ENCODE measurements around the gene LEUTX.
A peak's percentile ranks its signal among the peaks of the same experiment; 100 is the strongest.
"Not testable (repeated sequence)": the region's sequence is repeated elsewhere in the genome, so short reads cannot be mapped to it uniquely, and the experiment has no call there.

LEUTX gene

DNA sequence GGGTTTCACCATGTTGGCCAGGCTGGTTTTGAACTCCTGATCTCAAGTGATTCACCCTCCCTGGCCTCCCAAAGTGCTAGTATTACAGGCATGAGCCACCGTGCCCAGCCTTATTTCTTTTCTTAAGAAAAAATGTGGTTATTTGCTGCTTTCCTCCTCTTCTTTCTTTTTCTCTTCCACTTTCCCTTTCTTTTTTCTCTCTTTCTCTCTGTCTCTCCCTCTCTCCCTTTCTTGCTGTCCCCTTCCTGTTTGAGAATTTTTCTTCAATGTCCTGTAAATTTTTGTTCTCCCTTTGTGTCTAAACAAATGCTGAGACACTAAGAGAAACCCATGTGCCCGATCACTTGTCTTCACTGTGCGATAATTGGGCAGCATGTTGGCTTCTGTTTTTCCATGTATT, 2.2 kb downstream of the LEUTX start:
- no peak for DNase-seq (ENCODE audit: low spot score)

DNA sequence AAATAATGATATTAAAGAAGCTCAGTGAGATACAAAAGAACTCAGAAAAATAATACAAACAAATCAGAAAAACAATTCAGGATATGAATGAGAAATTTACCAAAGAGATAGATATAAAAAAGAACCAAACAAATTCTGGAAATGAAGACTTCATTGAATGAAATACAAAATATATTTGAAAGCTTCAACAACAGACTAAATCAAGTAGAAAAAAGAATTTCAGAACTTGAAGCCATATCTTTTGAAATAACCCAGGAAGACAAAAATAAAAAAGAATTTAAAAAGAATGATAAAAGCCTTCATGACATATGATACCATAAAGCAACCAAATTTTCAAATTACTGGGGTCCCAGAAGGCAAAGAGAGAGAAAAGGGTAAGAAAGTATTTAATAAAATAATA, 9.6 kb downstream of the LEUTX start:
- no peak for DNase-seq (ENCODE audit: low spot score)

DNA sequence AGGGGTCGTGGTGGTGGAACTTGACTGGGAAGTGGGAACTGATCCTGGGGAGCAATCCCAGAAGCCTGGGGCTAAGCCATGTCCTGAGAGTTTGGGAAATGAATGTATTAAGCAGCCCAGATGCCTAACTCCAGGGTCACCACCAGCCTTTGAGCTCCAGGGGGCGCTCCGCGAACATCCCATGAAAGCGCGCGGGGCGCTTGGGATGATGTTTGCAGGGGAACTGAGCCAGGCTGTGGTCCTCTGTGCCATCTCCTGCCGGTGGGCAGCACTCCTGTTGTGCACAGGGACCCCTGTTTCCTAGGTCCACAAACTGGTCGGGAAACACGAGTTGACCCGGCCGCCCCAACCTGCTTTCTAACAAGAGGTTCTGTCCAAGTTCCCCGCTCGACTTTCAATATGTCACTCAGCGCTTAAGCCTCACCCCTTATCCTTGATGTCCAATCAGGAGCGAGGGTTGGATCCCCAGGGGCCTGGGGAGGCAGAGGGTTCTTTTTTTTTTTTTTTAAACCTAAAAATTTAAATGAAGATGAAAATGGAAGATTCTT, 14.4 kb downstream of the LEUTX start:
- DNase-seq (ENCODE audit: low spot score) = peak; percentile 81

DNA sequence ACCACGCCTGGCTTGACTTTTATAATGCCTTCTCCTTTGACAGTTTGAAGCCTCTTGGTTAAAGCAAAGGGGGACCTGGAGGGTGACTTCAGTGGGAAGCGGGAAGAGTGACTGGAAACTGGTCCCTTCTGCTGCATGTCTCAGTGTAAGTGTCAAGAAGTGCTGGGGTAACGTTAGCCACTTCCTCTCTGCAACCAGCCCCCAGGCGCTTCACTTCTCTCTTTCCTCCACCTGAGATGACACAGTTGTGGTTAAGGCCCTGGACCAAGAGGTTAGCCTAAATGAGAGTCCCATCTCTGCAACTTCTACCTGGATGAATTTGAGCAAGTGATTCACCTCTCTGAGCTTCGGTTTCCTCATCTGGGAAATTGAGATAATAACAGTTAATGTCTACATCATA, 16.3 kb downstream of the LEUTX start:
- no peak for DNase-seq (ENCODE audit: low spot score)

DNA sequence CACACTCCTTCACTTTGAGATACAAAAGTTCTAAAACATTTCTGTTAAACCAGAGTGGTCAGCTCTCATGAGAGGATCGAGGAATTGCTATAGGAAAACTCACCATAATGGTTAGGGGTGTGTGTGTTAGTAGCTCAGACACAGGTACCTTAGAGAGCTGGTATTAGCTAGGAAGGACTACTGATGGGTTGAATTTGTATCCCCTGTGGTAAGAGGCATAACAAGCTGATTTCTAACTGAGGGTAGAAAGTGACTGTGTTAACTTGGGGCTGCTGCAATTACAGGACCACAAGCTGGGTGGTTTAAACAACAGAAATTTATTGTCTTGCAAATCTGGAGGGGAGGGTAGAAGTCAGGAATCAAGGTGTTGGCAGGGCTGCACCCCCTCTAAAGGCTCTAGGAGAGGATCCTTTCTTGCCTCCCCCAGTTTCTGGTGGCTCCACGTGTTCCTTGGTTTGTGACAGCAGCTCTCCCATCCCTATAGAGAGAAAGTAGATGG, 17.4 kb downstream of the LEUTX start:
- no peak for DNase-seq (ENCODE audit: low spot score)

DNA sequence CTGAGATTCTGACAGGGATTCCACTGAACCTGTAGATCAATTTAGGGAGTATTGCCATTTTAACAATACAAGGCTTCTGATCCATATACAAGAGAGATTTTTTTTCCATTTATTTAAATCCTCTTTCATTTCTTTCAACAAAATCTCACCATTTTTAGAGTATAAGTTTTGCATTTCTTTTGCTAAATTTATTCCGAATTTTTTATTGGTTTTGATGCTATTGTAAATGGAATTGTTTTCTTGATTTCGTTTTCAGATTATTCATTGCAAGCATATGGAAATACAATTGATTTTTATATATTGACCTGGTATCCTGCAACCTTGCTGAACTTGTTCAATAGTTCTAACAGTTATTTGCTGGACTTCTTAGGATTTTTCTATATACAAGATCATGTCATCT, 18.4 kb downstream of the LEUTX start:
- DNase-seq (ENCODE audit: low spot score) = no peak

DNA sequence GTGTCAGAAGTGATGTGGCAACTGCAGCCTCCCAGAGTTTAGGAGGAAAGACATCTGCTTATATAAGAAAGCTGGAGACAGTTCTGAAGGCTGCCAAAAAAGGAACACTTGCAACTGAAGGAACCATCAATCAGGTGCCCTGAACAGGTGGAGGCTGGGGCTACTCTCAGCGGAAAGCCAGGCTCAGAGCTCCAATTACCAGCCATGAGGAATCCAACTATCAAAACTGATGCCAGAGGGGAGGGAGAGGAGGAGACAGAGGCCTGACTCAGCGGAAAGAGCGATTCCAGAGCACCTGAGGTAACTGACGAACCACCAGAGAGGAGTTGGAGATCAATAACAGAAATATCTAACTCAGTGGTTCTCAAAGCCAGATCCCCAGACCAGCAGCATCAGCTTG, 24.3 kb downstream of the LEUTX start:
- DNase-seq (ENCODE audit: low spot score) = no peak

DNA sequence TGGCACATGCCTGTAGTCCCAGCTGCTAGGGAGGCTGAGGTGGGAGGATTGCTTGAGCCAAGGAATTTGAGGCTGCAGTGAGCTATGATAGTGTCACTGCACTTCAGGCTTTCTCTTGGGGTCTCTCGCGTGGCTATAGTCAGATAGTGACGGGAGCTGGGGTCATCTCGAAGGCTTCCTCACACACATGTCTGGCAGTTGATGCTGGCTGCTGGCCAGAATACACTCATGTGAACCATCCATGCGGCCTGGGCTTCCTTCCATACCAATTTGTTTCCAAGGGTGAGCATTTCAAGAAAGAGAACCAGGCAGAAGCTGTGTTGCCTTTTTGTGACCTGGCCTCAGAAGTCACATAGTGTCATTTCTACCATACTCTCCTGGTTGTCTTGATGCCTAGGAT, 26.4 kb downstream of the LEUTX start:
- no peak for DNase-seq (ENCODE audit: low spot score)

DNA sequence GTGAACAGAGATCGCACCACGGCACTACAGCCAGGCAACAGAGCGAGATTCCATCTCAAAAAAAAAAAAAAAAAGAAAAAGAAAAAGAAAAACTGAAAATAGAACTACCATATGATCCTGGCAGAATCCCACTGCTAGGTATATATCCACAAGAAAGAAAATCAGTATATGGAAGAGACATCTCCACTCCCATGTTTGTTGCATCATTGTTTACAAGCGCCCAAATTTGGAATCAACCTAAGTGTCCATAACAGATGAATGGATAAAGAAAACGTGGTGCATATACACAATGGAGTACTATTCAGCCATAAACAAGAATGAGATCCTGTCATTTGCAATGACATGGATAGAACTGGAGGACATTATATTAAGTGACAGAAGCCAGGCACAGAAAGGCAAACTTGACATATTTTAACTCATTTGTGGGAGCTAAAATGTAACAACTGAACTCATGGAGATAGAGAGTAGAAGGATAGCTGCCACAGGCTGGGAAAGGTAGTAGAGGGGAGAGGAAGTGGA, 29.3 kb downstream of the LEUTX start:
- DNase-seq (ENCODE audit: low spot score) = no peak

DNA sequence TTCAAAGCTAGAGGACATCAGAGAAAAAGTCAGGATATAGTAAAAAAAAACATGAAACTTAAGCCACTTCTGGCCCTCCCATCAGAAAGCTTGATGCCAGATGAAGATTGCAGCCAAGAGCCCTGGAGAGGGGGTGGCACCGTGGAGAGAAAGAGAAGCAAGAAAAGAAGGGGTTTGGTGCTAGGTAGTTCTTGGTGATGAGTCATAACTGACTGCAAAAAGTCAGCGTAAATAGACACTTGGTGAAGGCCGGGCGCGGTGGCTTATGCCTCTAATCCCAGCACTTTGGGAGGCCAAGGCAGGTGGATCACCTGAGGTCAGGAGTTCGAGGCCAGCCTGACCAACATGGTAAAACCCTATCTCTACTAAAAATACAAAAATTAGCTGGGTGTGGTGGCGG, 30.0 kb downstream of the LEUTX start:
- not testable (repeated sequence) for DNase-seq (ENCODE audit: low spot score)

DNA sequence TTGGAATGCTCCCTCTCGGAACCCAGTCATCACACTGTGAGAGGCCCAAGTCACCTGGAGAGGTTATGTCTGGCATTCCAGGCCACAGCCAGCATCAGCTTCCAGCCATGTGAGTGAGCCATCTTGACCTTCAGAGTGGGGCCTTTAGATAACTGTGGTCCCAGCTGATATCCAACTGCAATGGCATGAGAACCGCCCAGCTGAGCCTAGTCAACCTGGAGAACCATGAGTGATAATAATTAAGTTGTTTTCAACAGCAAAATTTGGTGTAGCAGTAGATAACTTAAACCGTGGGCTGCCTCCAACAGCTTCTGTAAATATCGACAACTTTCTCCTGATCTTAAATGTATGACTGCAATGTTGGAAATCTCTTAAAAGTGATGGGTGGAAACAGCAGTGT, 30.7 kb downstream of the LEUTX start:
- no peak for DNase-seq (ENCODE audit: low spot score)

DNA sequence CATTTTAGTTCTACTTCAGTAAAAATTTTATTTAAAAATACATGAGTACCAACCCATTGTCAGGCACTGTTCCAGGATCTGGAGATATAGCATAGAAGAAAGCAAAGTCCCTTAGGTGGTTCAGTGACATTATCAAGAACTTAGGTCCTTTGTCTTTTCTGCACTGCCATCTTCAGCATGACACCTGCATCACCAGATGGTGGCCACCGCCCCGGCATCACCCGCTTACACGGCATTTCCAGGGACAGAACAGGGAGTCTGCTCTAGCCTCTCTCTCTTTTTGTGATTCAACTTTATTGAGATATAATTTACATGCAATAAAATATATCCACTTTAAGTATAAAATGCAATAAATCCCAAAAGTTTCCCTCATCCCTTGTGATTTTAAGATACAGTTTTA, 31.8 kb downstream of the LEUTX start:
- DNase-seq (ENCODE audit: low spot score) = no peak

DNA sequence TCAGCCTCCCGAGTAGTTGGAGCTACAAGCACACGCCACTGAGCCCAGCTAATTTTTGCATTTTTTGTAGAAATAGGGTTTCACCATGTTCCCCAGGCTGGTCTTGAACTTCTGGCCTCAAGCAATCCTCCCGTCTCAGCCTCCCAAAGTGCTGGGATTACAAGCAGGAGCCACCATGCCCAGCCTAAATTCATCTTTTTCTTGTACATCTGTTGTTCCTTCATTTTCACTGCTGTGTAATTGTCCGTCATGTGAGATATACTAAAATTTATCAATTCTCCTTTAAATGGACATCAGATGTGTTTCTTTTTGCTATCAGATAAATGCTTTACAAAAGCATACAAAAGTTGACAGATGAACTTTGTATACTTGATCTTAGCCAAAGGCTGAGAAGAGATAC, 32.4 kb downstream of the LEUTX start:
- no peak for DNase-seq (ENCODE audit: low spot score)

DNA sequence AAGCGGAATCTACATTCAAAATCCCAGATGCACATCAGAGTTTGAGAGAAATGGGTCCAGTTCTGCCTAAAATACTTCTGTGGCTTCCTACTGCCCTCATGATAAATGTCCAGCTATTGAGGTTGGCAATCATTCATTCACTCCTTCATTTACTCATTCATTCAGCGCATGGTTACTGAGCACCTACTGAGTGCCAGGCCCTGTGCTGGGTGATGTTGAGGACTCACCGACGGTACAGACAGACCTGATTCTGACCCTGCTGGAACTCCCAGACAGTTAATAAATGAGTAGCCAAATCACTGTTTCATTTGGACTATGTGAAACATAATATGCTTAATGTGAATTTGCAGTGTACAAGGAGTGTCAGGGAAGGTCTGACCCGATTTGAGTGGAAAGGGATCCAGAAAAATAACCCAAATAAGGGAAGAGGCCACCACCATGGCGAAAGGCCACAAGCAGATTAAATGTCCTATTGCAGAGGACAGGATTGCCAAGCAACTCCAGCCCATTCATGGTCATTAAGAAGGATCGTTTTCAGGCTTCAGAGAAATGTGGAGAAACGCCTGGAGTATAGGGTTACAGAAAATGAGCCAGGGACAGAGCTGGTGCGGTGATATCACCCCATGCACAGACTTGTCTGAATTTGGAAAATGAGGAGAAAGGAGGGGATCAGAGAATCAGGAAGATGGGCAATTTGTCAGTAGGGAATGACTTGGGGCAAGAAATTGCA, 34.8 kb downstream of the LEUTX start:
- DNase-seq (ENCODE audit: low spot score) = no peak

DNA sequence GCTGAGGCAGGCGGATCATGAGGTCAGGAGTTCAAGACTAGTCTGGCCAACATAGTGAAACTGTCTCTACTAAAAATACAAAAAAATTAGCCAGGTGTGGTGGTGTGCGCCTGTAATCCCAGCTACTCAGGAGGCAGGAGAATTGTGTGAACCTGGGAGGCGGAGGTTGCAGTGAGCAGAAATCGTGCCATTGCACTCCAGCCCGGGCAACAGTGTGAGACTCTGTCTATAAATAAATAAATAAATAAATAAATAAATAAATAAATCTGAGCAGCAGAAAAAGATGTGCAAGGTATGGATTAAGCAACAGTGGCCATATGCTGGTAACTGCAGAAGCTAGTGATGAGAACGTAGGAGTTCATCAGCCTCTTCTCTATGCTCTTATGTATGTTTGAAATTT, 35.5 kb downstream of the LEUTX start:
- DNase-seq (ENCODE audit: low spot score) = not testable (repeated sequence)

DNA sequence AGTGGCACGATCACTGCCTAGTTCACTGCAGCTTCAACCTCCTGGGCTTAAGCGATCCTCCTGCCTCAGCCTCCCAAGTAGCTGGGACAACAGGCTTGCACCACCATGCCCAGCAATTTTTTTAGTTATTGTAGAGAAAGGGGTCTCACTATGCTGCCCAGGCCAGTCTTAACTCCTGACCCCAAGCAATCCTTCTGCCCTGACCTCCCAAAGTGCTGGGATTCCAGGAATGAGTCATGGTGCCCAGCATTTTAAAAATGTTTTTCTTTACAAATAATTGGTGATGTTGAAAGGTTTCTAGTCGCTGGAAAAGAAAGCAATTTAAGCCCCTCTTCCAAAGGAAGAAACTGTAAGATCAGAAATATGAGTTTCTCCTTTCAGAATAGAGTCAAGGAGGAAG, 35.9 kb downstream of the LEUTX start:
- no peak for DNase-seq (ENCODE audit: low spot score)

DNA sequence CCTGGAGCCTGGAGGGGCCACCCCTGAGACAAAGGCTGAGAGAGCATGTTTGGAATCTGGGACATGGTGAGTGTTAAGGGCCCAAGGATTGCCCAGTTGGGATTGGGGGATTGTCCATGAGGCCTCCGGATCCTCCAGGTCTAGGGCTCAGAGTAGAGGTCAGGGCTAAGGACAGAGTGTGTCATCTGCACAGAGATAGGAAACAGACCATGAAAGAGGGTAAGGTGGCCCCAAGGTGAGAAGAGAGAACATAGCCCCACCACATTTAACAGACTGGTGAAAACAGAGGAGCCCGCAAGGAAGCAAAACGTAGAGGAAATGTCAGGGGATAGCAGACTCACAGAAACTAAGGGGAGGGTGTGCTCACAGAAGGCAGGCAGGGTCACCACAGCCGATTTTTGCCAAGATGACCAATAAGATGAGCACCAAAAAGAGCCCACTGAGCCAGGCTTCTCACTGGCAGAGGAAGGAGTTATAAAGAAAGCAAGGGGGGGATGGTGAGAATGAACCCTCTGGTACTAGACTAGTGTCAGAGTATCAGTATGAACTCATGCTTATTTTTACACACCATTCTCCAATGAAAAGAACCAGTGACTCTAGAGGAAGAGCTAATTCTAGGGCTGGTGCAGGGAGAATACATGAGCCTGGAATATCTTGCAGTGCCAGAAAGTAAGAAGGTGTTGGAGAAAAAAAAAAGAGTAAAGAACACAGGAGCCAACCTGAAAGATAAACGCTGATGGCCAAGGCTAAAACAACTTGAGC, 37.8 kb downstream of the LEUTX start:
- no peak for DNase-seq (ENCODE audit: low spot score)

DNA sequence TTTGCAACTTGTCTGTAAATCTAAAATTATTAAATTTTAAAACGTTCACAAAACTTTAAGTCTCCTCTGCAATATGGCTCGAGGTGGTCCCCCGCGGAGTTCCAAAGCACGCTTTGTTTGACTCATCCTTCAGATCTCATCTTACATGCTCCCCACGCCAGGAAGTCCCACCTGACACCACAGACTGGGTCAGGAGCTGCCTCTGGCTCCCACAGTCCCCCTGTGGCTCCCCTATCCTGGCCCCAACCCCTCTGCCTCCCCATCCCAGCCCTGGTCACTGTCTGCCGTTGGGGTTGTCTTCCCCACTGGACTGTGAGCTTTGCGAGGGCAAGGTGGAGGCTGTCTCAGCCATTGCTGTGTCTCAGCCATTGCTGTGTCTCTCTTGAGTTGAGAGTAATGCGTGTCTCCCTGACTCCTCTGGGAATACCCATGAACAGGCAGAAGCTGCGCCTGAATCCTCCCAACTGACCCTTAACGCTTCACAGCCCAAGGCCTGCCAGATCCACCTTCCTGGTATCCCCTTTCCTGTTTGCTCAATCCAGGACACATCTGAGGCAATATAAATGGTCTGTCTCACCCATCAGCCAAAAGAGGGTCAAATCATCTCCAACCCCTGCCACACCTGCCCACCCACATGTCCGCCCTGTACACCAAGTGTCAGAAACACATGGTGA, 39.4 kb downstream of the LEUTX start:
- DNase-seq (ENCODE audit: low spot score) = no peak

DNA sequence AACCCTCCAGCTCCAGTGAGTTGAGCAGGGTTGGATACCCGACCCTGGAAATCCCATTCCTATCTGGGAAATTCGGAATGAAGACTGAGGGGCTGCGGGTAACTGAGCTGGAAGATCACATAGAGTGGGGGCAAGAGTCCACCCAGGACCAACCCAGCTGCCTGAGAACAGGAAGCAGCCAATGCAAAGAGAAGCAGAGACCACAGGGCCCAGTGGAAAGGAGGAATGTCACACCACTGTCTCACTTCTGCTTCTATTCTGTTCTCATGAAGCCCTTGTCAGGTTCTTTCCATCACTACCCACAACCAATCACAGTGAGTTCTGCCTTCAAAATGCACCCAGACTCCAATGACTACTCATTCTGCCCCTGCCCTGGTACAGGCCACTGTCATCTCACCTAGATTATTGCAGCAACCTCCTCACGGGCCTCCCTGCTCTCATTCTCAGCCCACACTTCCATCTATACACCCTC, 40.0 kb downstream of the LEUTX start:
- DNase-seq (ENCODE audit: low spot score) = no peak

DNA sequence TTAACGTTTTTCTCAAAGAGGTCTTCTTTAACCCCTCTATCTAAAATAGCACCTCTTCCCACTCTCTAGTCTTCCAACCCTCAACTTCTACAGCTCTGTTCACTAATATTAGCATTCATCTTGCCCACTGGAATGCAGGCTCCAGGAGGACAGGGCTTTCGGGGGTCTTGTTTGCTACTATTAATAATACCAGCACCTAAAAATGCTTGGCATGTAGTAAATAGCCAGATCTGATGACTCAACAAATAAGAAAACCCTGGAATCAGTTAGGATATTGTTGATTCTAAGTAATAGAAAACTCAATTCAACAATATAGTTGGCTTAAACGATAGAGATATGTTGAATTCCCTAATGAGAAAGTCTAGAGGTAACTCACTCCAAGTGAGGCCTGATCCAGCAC, 41.1 kb downstream of the LEUTX start:
- no peak for DNase-seq (ENCODE audit: low spot score)

DNA sequence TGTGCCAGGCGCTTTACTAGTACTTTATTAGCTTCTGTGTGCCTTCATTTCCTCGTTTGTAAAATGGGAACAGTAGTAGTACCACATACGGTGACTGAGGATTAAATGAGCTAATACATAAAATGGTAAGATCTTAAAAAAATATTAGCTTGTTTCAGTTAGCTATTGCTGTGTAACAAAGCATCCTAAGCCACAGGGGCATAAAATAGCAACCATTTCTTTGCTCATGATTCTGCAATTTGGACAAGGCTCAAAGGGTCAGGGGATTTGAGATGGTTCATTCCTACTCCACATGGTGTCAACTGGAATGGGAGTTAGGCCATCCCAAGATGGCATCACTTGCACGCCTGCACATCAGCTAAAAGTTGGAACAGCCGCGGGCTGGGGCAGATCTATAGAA, 42.0 kb downstream of the LEUTX start:
- DNase-seq (ENCODE audit: low spot score) = no peak

DNA sequence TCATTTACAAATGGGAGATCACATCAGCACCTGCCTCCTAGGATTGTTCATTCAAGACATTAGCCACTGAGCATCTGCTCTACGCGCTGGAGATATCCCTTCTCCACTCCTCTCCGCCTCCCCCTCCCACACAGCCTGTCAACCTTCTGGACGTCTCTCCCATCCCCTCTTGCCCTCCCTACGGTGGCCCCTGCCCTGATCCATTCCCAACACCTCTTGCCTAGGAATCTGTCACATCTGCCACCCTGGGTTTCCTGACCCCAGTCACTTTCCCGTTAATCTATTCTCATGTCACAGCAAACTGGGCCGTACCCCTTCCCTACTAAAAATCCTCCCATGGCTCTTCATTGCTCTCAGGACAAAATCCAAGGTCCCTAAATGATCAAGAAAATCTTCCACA, 45.0 kb downstream of the LEUTX start:
- DNase-seq (ENCODE audit: low spot score) = peak; percentile 22

All from SK-N-DZ (cell line).